Esophagus muscularis mucosa (tissue), 4 donors: ENCODE results near the gene CFAP74.

ENCODE experiments used
- CTCF ChIP-seq, 3 experiments: fragments of 200-600 bp in 2 of 3; fragments of 450-650 bp in 1 of 3; sonication (generic) in 2 of 3; IDR thresholded peaks; one replicate each; pipeline ENCODE4 v1.5.1; 2017 to 2019; ENCODE audit warnings: antibody characterized with exemption in 3 of 3, mild to moderate bottlenecking in 2 of 3, moderate library complexity in 1 of 3
- EP300 ChIP-seq: sonication (generic); formaldehyde crosslinking; IDR thresholded peaks from one replicate; pipeline ENCODE4 v1.6.1; 2017; ENCODE audit warnings: antibody characterized with exemption
- POLR2AphosphoS5 ChIP-seq, 2 donors: sonication (generic); formaldehyde crosslinking; IDR thresholded peaks; one replicate each; pipeline ENCODE4 v1.6.1; 2017; ENCODE audit warnings: antibody characterized with exemption in 2 of 2

DNA sequence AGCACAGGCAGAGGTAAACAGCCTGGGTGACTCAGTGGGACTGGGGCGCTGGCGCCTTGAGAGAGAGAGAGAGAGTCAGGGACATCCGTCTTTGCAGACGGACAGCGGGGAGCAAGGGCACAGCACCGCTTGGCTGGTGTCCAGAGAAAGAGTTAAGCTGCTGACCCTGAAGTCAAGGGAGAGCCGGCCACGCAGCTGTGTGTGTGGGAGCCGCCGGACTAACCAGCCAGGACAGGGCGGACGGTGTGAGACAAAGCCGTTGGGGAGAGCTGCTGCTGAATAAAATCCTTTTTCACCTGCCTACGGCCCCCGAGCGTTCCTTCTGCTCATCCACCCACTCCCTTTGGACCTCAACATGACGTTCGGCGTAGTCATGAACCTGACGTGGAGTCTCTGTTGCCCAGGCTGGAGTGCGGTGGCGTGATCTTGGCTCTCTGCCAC, 14.5 kb downstream of the CFAP74 start:
- no peak for TF ChIP-seq POLR2AphosphoS5 (IDR thresholded peaks at IDR 0.05)
- TF ChIP-seq CTCF (IDR thresholded peaks at IDR 0.05) = no peak
- TF ChIP-seq EP300 = no peak
